GM12878 (cell line): Measurements from ENCODE around the gene SRGAP1.

Experiments used
- EP300 ChIP-seq, 2 experiments: fragments of 150-350 bp in 1 of 2; IDR thresholded peaks; 2 replicates each; pipeline ENCODE4 v1.6.1; 2011 to 2012; ENCODE audit warnings: low read depth in 2 of 2, low read length in 2 of 2, borderline replicate concordance in 1 of 2, improper control_type of control experiment in 1 of 2, inconsistent platforms in 1 of 2; ENCODE audit not compliant: control insufficient read depth in 1 of 2
- EZH2 ChIP-seq: IDR thresholded peaks from 2 replicates; pipeline ENCODE4 v1.6.1; 2012; ENCODE audit warnings: low read depth, mild to moderate bottlenecking, control low read depth, inconsistent platforms, low read length, borderline replicate concordance; ENCODE audit not compliant: control insufficient read depth
- GABPA ChIP-seq: IDR thresholded peaks from 2 replicates; pipeline ENCODE4 v1.6.1; 2014; ENCODE audit warnings: antibody characterized with exemption, low read depth, mild to moderate bottlenecking, inconsistent platforms
- HCFC1 ChIP-seq: fragments of 150-350 bp; IDR thresholded peaks from 2 replicates; pipeline ENCODE4 v1.6.1; 2014; ENCODE audit warnings: low read length
- JUND ChIP-seq: IDR thresholded peaks from 2 replicates; pipeline ENCODE4 v1.6.1; 2012; ENCODE audit warnings: low read depth, mild to moderate bottlenecking, low read length, improper control_type of control experiment, moderate library complexity
- LARP7 ChIP-seq: fragments of 450-650 bp; IDR thresholded peaks from 2 replicates; pipeline ENCODE4 v1.6.1; 2017; ENCODE audit warnings: mild to moderate bottlenecking
- POLR2AphosphoS5 ChIP-seq: IDR thresholded peaks from 2 replicates; pipeline ENCODE4 v1.6.1; 2011; ENCODE audit warnings: mild to moderate bottlenecking, low read length, inconsistent platforms
- RFX5 ChIP-seq: IDR thresholded peaks from 2 replicates; pipeline ENCODE4 v1.6.1; 2011; ENCODE audit warnings: low read depth, low read length, improper control_type of control experiment
- SMC3 ChIP-seq: IDR thresholded peaks from 2 replicates; pipeline ENCODE4 v1.6.1; 2011; ENCODE audit warnings: low read length, improper control_type of control experiment, borderline replicate concordance
- YY1 ChIP-seq: IDR thresholded peaks from 2 replicates; pipeline ENCODE4 v1.6.1; 2011; ENCODE audit warnings: low read depth, mild to moderate bottlenecking, low read length
- TF ChIP-seq, protein P1 (sequence below), 3 experiments: IDR thresholded peaks in 2 of 3; conservative IDR thresholded peaks in 1 of 3; 2 replicates each; pipeline ENCODE4 v1.5.1; 2011; ENCODE audit warnings: low read depth in 3 of 3, low read length in 3 of 3, mild to moderate bottlenecking in 3 of 3, control low read depth in 2 of 3, moderate library complexity in 2 of 3, inconsistent platforms in 1 of 3, mixed read lengths in 1 of 3; ENCODE audit not compliant: control insufficient read depth in 2 of 3, insufficient read depth in 1 of 3; ENCODE audit errors: extremely low read depth in 1 of 3
- TF ChIP-seq, protein P2 (sequence below): IDR thresholded peaks from 2 replicates; pipeline ENCODE4 v1.6.1; 2011; ENCODE audit warnings: low read depth, low read length, improper control_type of control experiment, borderline replicate concordance

DNA sequence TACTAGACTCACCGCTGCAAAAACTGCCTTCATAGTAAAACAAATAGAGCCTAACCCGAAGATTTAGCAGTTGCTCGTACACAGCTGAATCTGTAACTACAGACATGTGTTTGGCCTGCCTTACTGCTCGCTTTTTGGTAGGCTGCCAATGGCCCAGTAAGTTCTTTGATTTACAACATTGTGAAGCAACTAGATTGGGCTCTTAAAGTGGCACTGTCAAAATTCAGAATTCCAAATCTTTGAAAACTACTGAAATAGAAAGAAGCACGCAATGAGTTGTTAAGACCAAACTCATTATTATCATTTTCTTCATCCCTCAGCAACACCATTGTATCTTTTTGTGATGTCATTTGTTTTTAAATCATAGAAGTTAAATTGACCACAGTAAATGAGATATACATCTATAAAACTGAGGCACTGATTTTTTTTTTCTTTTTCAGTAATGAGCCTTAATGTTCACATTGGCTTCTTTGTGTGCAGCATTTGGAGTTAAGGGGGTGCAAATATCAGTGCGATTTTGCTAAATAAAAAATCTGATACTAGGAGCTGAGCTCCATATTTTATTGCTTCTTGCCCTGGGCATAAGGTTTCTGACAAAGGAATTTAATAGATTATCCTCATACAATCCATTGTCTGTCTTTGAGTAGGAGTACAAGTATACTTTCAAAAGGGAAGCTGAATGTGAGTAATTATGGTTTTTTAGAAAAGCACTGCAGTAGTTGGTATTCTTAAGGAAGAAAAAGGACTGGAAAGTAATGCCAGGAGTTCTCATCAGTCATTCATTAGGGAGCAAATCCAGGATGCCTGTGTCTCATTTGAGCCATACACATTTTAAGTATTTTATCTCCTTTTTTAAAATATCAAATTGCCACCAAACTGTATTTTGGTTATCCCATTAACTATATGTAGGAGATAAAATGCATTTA, 239.0 kb downstream of the SRGAP1 start:
- TF ChIP-seq EZH2 (no peak), POLR2AphosphoS5 (no peak), GABPA (no peak), JUND (no peak), HCFC1 (no peak), EP300 (IDR thresholded peaks at IDR 0.05; ENCODE audit: borderline replicate concordance in 1 of 2, control insufficient read depth in 1 of 2, low read depth in 2 of 2, low read length in 2 of 2) (no peak), RFX5 (no peak), SMC3 (no peak), YY1 (no peak), LARP7 (no peak)
- TF ChIP-seq, protein P1, sequence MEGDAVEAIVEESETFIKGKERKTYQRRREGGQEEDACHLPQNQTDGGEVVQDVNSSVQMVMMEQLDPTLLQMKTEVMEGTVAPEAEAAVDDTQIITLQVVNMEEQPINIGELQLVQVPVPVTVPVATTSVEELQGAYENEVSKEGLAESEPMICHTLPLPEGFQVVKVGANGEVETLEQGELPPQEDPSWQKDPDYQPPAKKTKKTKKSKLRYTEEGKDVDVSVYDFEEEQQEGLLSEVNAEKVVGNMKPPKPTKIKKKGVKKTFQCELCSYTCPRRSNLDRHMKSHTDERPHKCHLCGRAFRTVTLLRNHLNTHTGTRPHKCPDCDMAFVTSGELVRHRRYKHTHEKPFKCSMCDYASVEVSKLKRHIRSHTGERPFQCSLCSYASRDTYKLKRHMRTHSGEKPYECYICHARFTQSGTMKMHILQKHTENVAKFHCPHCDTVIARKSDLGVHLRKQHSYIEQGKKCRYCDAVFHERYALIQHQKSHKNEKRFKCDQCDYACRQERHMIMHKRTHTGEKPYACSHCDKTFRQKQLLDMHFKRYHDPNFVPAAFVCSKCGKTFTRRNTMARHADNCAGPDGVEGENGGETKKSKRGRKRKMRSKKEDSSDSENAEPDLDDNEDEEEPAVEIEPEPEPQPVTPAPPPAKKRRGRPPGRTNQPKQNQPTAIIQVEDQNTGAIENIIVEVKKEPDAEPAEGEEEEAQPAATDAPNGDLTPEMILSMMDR (IDR thresholded peaks at IDR 0.05 in 2 of 3, conservative IDR thresholded peaks at IDR 0.05 in 1 of 3; ENCODE audit: control insufficient read depth in 2 of 3, extremely low read depth in 1 of 3, insufficient read depth in 1 of 3, low read depth in 3 of 3, low read length in 3 of 3) = no peak
- TF ChIP-seq, protein P2, sequence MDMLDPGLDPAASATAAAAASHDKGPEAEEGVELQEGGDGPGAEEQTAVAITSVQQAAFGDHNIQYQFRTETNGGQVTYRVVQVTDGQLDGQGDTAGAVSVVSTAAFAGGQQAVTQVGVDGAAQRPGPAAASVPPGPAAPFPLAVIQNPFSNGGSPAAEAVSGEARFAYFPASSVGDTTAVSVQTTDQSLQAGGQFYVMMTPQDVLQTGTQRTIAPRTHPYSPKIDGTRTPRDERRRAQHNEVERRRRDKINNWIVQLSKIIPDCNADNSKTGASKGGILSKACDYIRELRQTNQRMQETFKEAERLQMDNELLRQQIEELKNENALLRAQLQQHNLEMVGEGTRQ = no peak
